ENCODE measurements around the gene TBC1D2B. TPM values are rescaled to one million over a fixed set of nuclear protein-coding genes. Genes with fewer than 3 reads are reported as not detected.
"Not testable (repeated sequence)": the region's sequence is repeated elsewhere in the genome, so short reads cannot be mapped to it uniquely, and the experiment has no call there.

The TBC1D2B gene
- total RNA-seq, 1 experiment from 2014 or later = 20.1 TPM

- Histone ChIP-seq H3K9ac (ENCODE audit: low read length) (no peak overlapping the region), H3K4me2 (ENCODE audit: low read depth, low read length, poor library complexity, severe bottlenecking) (no peak overlapping the region), H3K36me3 (ENCODE audit: insufficient read depth, low read length) (no peaks in the 10 kb centered on the region), H2AFZ (ENCODE audit: low read length) (no peak overlapping the region), H3K4me1 (ENCODE audit: low read length) (peaks cover 10% of the 10 kb centered on the region), H3K9me2 (replicated peaks; ENCODE audit: insufficient read depth, low read length) (no peaks in the 10 kb centered on the region), H3K27me3 (ENCODE audit: low read length) (no peaks in the 10 kb centered on the region), H3K79me2 (ENCODE audit: low read length) (no peaks in the 10 kb centered on the region), H4K20me1 (ENCODE audit: insufficient read depth, low read depth, low read length) (no peaks in the 10 kb centered on the region), H3K9me3 (ENCODE audit: low read length) (no peaks in the 10 kb centered on the region), H3K4me3 (ENCODE audit: low read length) (no peak overlapping the region), H3K27ac (ENCODE audit: low read length) (no peak overlapping the region)
- DNase-seq = no peak
These were observed 94.3 kb downstream of the TBC1D2B start for GRCh38 chr15:77983091-77983707.

GRCh38 chr15:77982127-77982490 is 95.4 kb downstream of the TBC1D2B start:
- Histone ChIP-seq H3K9ac (ENCODE audit: low read length) (no peak overlapping the region), H3K36me3 (ENCODE audit: insufficient read depth, low read length) (no peaks in the 10 kb centered on the region), H3K9me3 (ENCODE audit: low read length) (no peaks in the 10 kb centered on the region), H3K4me2 (ENCODE audit: low read depth, low read length, poor library complexity, severe bottlenecking) (no peak overlapping the region), H3K4me3 (ENCODE audit: low read length) (no peak overlapping the region), H3K9me2 (replicated peaks; ENCODE audit: insufficient read depth, low read length) (no peaks in the 10 kb centered on the region), H3K27me3 (ENCODE audit: low read length) (no peaks in the 10 kb centered on the region), H2AFZ (ENCODE audit: low read length) (no peak overlapping the region), H3K27ac (ENCODE audit: low read length) (no peak overlapping the region), H3K79me2 (ENCODE audit: low read length) (no peaks in the 10 kb centered on the region), H3K4me1 (ENCODE audit: low read length) (peaks cover 10% of the 10 kb centered on the region), H4K20me1 (ENCODE audit: insufficient read depth, low read depth, low read length) (no peaks in the 10 kb centered on the region)
- DNase-seq = no peak

GRCh38 chr15:77981281-77982126 is 96.0 kb downstream of the TBC1D2B start:
- H3K9ac ChIP-seq (ENCODE audit: low read length) = no peak overlapping the region
- no peaks in the 10 kb centered on the region for H3K79me2 ChIP-seq (ENCODE audit: low read length)

GRCh38 chr15:77980674-77981073 is 96.8 kb downstream of the TBC1D2B start:
- H3K27ac ChIP-seq (ENCODE audit: low read length); H3K79me2 ChIP-seq (ENCODE audit: low read length); H3K4me2 ChIP-seq (ENCODE audit: low read depth, low read length, poor library complexity, severe bottlenecking); H3K9ac ChIP-seq (ENCODE audit: low read length); DNase-seq; H3K27me3 ChIP-seq (ENCODE audit: low read length); H4K20me1 ChIP-seq (ENCODE audit: insufficient read depth, low read depth, low read length); H3K36me3 ChIP-seq (ENCODE audit: insufficient read depth, low read length); H3K9me2 ChIP-seq (replicated peaks; ENCODE audit: insufficient read depth, low read length); H3K4me3 ChIP-seq (ENCODE audit: low read length); H2AFZ ChIP-seq (ENCODE audit: low read length); H3K9me3 ChIP-seq (ENCODE audit: low read length): not testable (repeated sequence)
- H3K4me1 ChIP-seq (ENCODE audit: low read length) = peaks cover 10% of the 10 kb centered on the region

More at GRCh38 chr15:77981281-77982126, 96.0 kb downstream of the TBC1D2B start:
- Histone ChIP-seq H4K20me1 (ENCODE audit: insufficient read depth, low read depth, low read length) (no peaks in the 10 kb centered on the region), H3K4me1 (ENCODE audit: low read length) (peaks cover 10% of the 10 kb centered on the region), H2AFZ (ENCODE audit: low read length) (no peak overlapping the region), H3K36me3 (ENCODE audit: insufficient read depth, low read length) (no peaks in the 10 kb centered on the region), H3K9me3 (ENCODE audit: low read length) (no peaks in the 10 kb centered on the region), H3K4me2 (ENCODE audit: low read depth, low read length, poor library complexity, severe bottlenecking) (no peak overlapping the region), H3K27me3 (ENCODE audit: low read length) (no peaks in the 10 kb centered on the region), H3K4me3 (ENCODE audit: low read length) (no peak overlapping the region), H3K9me2 (replicated peaks; ENCODE audit: insufficient read depth, low read length) (no peaks in the 10 kb centered on the region), H3K27ac (ENCODE audit: low read length) (no peak overlapping the region)
- DNase-seq = no peak

- H3K36me3 ChIP-seq (ENCODE audit: insufficient read depth, low read length) = no peaks in the 10 kb centered on the region
- H3K79me2 ChIP-seq (ENCODE audit: low read length) = no peaks in the 10 kb centered on the region
- no peak overlapping the region for H2AFZ ChIP-seq (ENCODE audit: low read length)
- H3K9me3 ChIP-seq (ENCODE audit: low read length) = no peaks in the 10 kb centered on the region
- peaks cover 10% of the 10 kb centered on the region for H3K4me1 ChIP-seq (ENCODE audit: low read length)
- no peaks in the 10 kb centered on the region for H3K9me2 ChIP-seq (replicated peaks; ENCODE audit: insufficient read depth, low read length)
- H3K27ac ChIP-seq (ENCODE audit: low read length) = no peak overlapping the region
- no peaks in the 10 kb centered on the region for H4K20me1 ChIP-seq (ENCODE audit: insufficient read depth, low read depth, low read length)
- H3K4me2 ChIP-seq (ENCODE audit: low read depth, low read length, poor library complexity, severe bottlenecking) = no peak overlapping the region
- no peak for DNase-seq
- H3K27me3 ChIP-seq (ENCODE audit: low read length) = no peaks in the 10 kb centered on the region
- H3K9ac ChIP-seq (ENCODE audit: low read length) = no peak overlapping the region
- H3K4me3 ChIP-seq (ENCODE audit: low read length) = no peak overlapping the region
These were observed 97.4 kb downstream of the TBC1D2B start for GRCh38 chr15:77980098-77980497.

GRCh38 chr15:77979157-77979556 is 98.4 kb downstream of the TBC1D2B start:
- H3K36me3 ChIP-seq (ENCODE audit: insufficient read depth, low read length); H4K20me1 ChIP-seq (ENCODE audit: insufficient read depth, low read depth, low read length); H3K9me2 ChIP-seq (replicated peaks; ENCODE audit: insufficient read depth, low read length); H3K79me2 ChIP-seq (ENCODE audit: low read length); H3K4me3 ChIP-seq (ENCODE audit: low read length); H3K27me3 ChIP-seq (ENCODE audit: low read length); DNase-seq; H3K27ac ChIP-seq (ENCODE audit: low read length); H3K9me3 ChIP-seq (ENCODE audit: low read length): not testable (repeated sequence)
- Histone ChIP-seq H3K4me2 (ENCODE audit: low read depth, low read length, poor library complexity, severe bottlenecking) (peak overlapping the region; percentile 35), H3K9ac (ENCODE audit: low read length) (peak overlapping the region; percentile 17; the same call in 1 of the 2 replicates), H2AFZ (ENCODE audit: low read length) (peak overlapping the region; percentile 67; the same call in 1 of the 2 replicates), H3K4me1 (ENCODE audit: low read length) (peaks cover 10% of the 10 kb centered on the region)

GRCh38 chr15:77978759-77979145 is 98.8 kb downstream of the TBC1D2B start:
- H4K20me1 ChIP-seq (ENCODE audit: insufficient read depth, low read depth, low read length); H3K9me3 ChIP-seq (ENCODE audit: low read length); H3K9me2 ChIP-seq (replicated peaks; ENCODE audit: insufficient read depth, low read length); H3K36me3 ChIP-seq (ENCODE audit: insufficient read depth, low read length); H3K4me3 ChIP-seq (ENCODE audit: low read length); H3K27ac ChIP-seq (ENCODE audit: low read length); H3K79me2 ChIP-seq (ENCODE audit: low read length); H3K27me3 ChIP-seq (ENCODE audit: low read length): not testable (repeated sequence)
- peak; percentile 63 for DNase-seq
- H3K4me1 ChIP-seq (ENCODE audit: low read length) = peaks cover 10% of the 10 kb centered on the region
- peak overlapping the region; percentile 35 for H3K4me2 ChIP-seq (ENCODE audit: low read depth, low read length, poor library complexity, severe bottlenecking)
- peak overlapping the region; percentile 17; the same call in 1 of the 2 replicates for H3K9ac ChIP-seq (ENCODE audit: low read length)
- H2AFZ ChIP-seq (ENCODE audit: low read length) = peak overlapping the region; percentile 67; the same call in 1 of the 2 replicates

GRCh38 chr15:77977903-77978758 is 99.4 kb downstream of the TBC1D2B start:
- not testable (repeated sequence) for H3K9me3 ChIP-seq (ENCODE audit: low read length); H2AFZ ChIP-seq (ENCODE audit: low read length); H3K79me2 ChIP-seq (ENCODE audit: low read length); H3K36me3 ChIP-seq (ENCODE audit: insufficient read depth, low read length); H3K27ac ChIP-seq (ENCODE audit: low read length); H4K20me1 ChIP-seq (ENCODE audit: insufficient read depth, low read depth, low read length); H3K4me3 ChIP-seq (ENCODE audit: low read length); H3K9ac ChIP-seq (ENCODE audit: low read length); DNase-seq; H3K27me3 ChIP-seq (ENCODE audit: low read length); H3K9me2 ChIP-seq (replicated peaks; ENCODE audit: insufficient read depth, low read length); H3K4me2 ChIP-seq (ENCODE audit: low read depth, low read length, poor library complexity, severe bottlenecking)
- peaks cover 10% of the 10 kb centered on the region for H3K4me1 ChIP-seq (ENCODE audit: low read length)
